K562 (cell line): ENCODE measurements around the gene EFHC1. TPM values are rescaled to one million over a fixed set of nuclear protein-coding genes. Genes with fewer than 3 reads are reported as not detected.

ENCODE experiments used
- ATAC-seq: fragments of 200-7000 bp; cut with Tn5 transposase; 3 replicates; pipeline ENCODE4 v1.9.1; 2020; ENCODE audit warnings: moderate library complexity
- BruUV-seq: library from RNA; stranded (reverse); fragments of 400-500 nt; replicated peaks from 2 replicates; lab custom pipeline; 2021; lab: Mats Ljungman, UMichigan
- CTCF ChIA-PET: fragments of 300-600 bp; formaldehyde crosslinking; extraction: SDS; loops from one replicate; lab custom pipeline; 2021; ENCODE audit warnings: low intra/inter-chr PET ratio; lab: Yijun Ruan, JAX
- POLR2A ChIA-PET: fragments of 300-600, 350-650 bp; sonication (Branson Sonifier 250); formaldehyde crosslinking; extraction: SDS; loops from one replicate; lab custom pipeline; 2021; ENCODE audit warnings: antibody characterized with exemption, inconsistent platforms; lab: Yijun Ruan, JAX
- DNase-seq, 4 experiments: peaks; one replicate each; pipeline versions ENCODE4 v3.0.0 to v3.0.0-alpha.2; 2011 to 2018; ENCODE audit warnings: low spot score in 3 of 4, mixed read lengths in 3 of 4; ENCODE audit errors: extremely low read depth in 1 of 4
- FAIRE-seq: peaks from 2 replicates; lab custom pipeline; 2011; peaks lifted over from hg19 to GRCh38; lab: Jason Lieb, UNC
- H2AFZ ChIP-seq: 2 replicates; pipeline ENCODE4 v1.6.0; 2011; ENCODE audit warnings: low read depth, low read length, control low read depth, inconsistent platforms
- H3K27ac ChIP-seq: fragments of 200-600 bp; 3 replicates; pipeline ENCODE4 v1.8.0; 2011; ENCODE audit warnings: low read depth, mild to moderate bottlenecking, control low read depth, inconsistent platforms, low read length, moderate library complexity, mixed read lengths; ENCODE audit errors: extremely low read depth
- H3K27me3 ChIP-seq, 2 experiments: fragments of 300-600 bp in 1 of 2; 2 replicates in 1 of 2; 3 replicates in 1 of 2; pipeline versions ENCODE4 v1.6.0 to v1.8.0; 2011; ENCODE audit warnings: inconsistent platforms in 2 of 2, low read length in 2 of 2, mild to moderate bottlenecking in 1 of 2, mixed read lengths in 1 of 2, moderate library complexity in 1 of 2; ENCODE audit not compliant: control insufficient read depth in 2 of 2, insufficient read depth in 2 of 2
- H3K36me3 ChIP-seq: fragments of 300-600 bp; 3 replicates; pipeline ENCODE4 v1.8.0; 2011; ENCODE audit warnings: mild to moderate bottlenecking, low read length, inconsistent platforms; ENCODE audit not compliant: control insufficient read depth, insufficient read depth
- H3K4me1 ChIP-seq, 2 experiments: fragments of 200-600 bp in 1 of 2; replicated peaks in 1 of 2; 2 replicates in 1 of 2; 3 replicates in 1 of 2; pipeline versions ENCODE4 v1.5.1 to v1.8.0; 2011; ENCODE audit warnings: inconsistent platforms in 2 of 2, low read length in 2 of 2, mild to moderate bottlenecking in 1 of 2, mixed read lengths in 1 of 2, moderate library complexity in 1 of 2; ENCODE audit not compliant: control insufficient read depth in 2 of 2, insufficient read depth in 2 of 2
- H3K4me2 ChIP-seq: 2 replicates; pipeline ENCODE4 v1.6.1; 2011; ENCODE audit warnings: low read length, control low read depth, inconsistent platforms, mixed read lengths; ENCODE audit not compliant: insufficient read depth
- H3K4me3 ChIP-seq: fragments of 200-600 bp; sonication (generic), shearing (Covaris generic); 2 replicates; pipeline ENCODE4 v1.5.1; 2016; ENCODE audit warnings: control low read depth, inconsistent platforms
- H3K79me2 ChIP-seq: fragments of 200-600 bp; 3 replicates; pipeline ENCODE4 v1.8.0; 2011; ENCODE audit warnings: low read length, inconsistent platforms; ENCODE audit not compliant: control insufficient read depth, insufficient read depth
- H3K9ac ChIP-seq, 2 experiments: 2 replicates each; pipeline versions ENCODE4 v1.6.0 to v1.6.1; 2011; ENCODE audit warnings: low read depth in 2 of 2, low read length in 2 of 2, control low read depth in 1 of 2, inconsistent platforms in 1 of 2, mild to moderate bottlenecking in 1 of 2, mixed read lengths in 1 of 2; ENCODE audit not compliant: insufficient read depth in 1 of 2
- H3K9me1 ChIP-seq: one replicate; pipeline ENCODE4 v1.6.0; 2011; ENCODE audit warnings: inconsistent platforms, mild to moderate bottlenecking, low read length, moderate library complexity; ENCODE audit not compliant: control insufficient read depth, insufficient read depth
- H3K9me3 ChIP-seq: replicated peaks from 2 replicates; pipeline ENCODE4 v1.5.1; 2011; ENCODE audit warnings: low read depth, low read length, inconsistent platforms; ENCODE audit not compliant: control insufficient read depth, insufficient read depth
- H4K20me1 ChIP-seq: replicated peaks from 2 replicates; pipeline ENCODE4 v1.6.1; 2011; ENCODE audit warnings: low read length, inconsistent platforms, mixed read lengths; ENCODE audit not compliant: control insufficient read depth, insufficient read depth
- AFF1 ChIP-seq, 2 experiments: fragments of 450-650 bp; IDR thresholded peaks; 2 replicates each; pipeline ENCODE4 v1.6.1; 2018; ENCODE audit warnings: mild to moderate bottlenecking in 2 of 2, low read depth in 1 of 2; ENCODE audit not compliant: partially characterized antibody in 2 of 2
- ARID1B ChIP-seq: fragments of 450-650 bp; IDR thresholded peaks from 2 replicates; pipeline ENCODE4 v1.6.1; 2016; ENCODE audit warnings: antibody characterized with exemption, mild to moderate bottlenecking, inconsistent platforms
- FOS ChIP-seq: IDR thresholded peaks from 3 replicates; pipeline ENCODE4 v1.6.1; 2011; ENCODE audit not compliant: insufficient read length; ENCODE audit errors: extremely low read depth
- FOXJ3 ChIP-seq: sonication (generic); formaldehyde crosslinking; IDR thresholded peaks from 2 replicates; pipeline ENCODE4 v1.4.0; 2020; ENCODE audit warnings: mild to moderate bottlenecking, missing genetic modification reagents
- NELFE ChIP-seq: IDR thresholded peaks from 2 replicates; pipeline ENCODE4 v1.6.1; 2011; ENCODE audit warnings: mild to moderate bottlenecking; ENCODE audit not compliant: insufficient read depth, insufficient read length
- RBM22 ChIP-seq: fragments of 200-400 bp; formaldehyde crosslinking; IDR thresholded peaks from 2 replicates; pipeline ENCODE4 v1.6.1; 2018; ENCODE audit warnings: low read length, low read depth; ENCODE audit not compliant: poor library complexity, severe bottlenecking
- ZBTB33 ChIP-seq: sonication (generic); formaldehyde crosslinking; IDR thresholded peaks from 2 replicates; pipeline ENCODE4 v1.8.1; 2023; ENCODE audit warnings: mild to moderate bottlenecking, missing genetic modification reagents
- ZNF395 ChIP-seq: fragments of 200-800 bp; sonication (Bioruptor generic); IDR thresholded peaks from 2 replicates; pipeline ENCODE4 v1.6.1; 2017; ENCODE audit warnings: missing genetic modification characterization, missing compliant biosample characterization
- WGBS: fragments of 100-300 bp; shearing (Covaris generic); methylation state at CpG from one replicate; pipeline ENCODE4 v1.1.6; 2016; ENCODE audit warnings: low coverage, mixed read lengths; ENCODE audit not compliant: insufficient coverage; ENCODE audit errors: missing lambda C conversion rate; 5-methylcytosine and 5-hydroxymethylcytosine counted together
- in situ Hi-C: fragments of 300-500 bp; cut with MboI; formaldehyde crosslinking; loops from 4 replicates; pipeline ENCODE4 v1.15.0; 2018; ENCODE audit warnings: inconsistent platforms, mixed read lengths
- intact Hi-C: fragments of 100-400 bp; cut with micrococcal nuclease; formaldehyde crosslinking; loops from 2 replicates; pipeline ENCODE4 v1.14.2; 2022
- polyA plus RNA-seq, 8 experiments: library from polyadenylated mRNA; depleted of rRNA in 4 of 8; stranded (reverse) in 5 of 8; unstranded in 3 of 8; fragments of >200 nt; fragmentation: Nextera tagmentation in 2 of 8; fragmentation: Illumina TruSeq in 1 of 8; extraction: Ambion mirVana in 2 of 8; extraction: Trizol in 1 of 8; gene quantifications; 2 replicates each; pipeline versions ENCODE4 v1.2.1 to v1.2.3, GENCODE V29; 2011 to 2014; ENCODE audit warnings: inconsistent platforms in 1 of 8, missing spikeins in 1 of 8
- total RNA-seq, 7 experiments: library from RNA; depleted of rRNA in 6 of 7; stranded (reverse); fragments of >200 nt in 6 of 7; fragmentation: Illumina TruSeq in 2 of 7; extraction: Trizol in 2 of 7; gene quantifications; 2 replicates each; pipeline versions ENCODE4 v1.2.1 to v1.2.3, GENCODE V29; 2011 to 2021; ENCODE audit warnings: low replicate concordance in 1 of 7
- TF ChIP-seq, protein P1 (sequence below): fragments of 250-450 bp; sonication (Bioruptor Pico); IDR thresholded peaks from 2 replicates; pipeline ENCODE4 v1.9.0; 2021; ENCODE audit warnings: mild to moderate bottlenecking, inconsistent platforms
- TF ChIP-seq, protein P2 (sequence below), 2 experiments: fragments of 250-450 bp in 1 of 2; fragments of 450-650 bp in 1 of 2; sonication (Bioruptor Pico) in 1 of 2; IDR thresholded peaks; 2 replicates each; pipeline versions ENCODE4 v1.6.1 to v1.8.0; 2016 to 2021; ENCODE audit warnings: mild to moderate bottlenecking in 2 of 2, moderate library complexity in 2 of 2, missing compliant biosample characterization in 1 of 2, missing genetic modification characterization in 1 of 2

EFHC1 gene
- total and polyA plus RNA-seq, 9 of the 15 experiments (the other 6 are each of a cell fraction or from before 2014, with no cell fraction given) = 9.5 to 31.0 (median 14.9) TPM

GRCh38 chr6:52504782-52505136 is 84.6 kb downstream of the EFHC1 start:
- H3K79me2 ChIP-seq = no peaks in the 10 kb centered on the region
- no peaks in the 10 kb centered on the region for H3K9me3 ChIP-seq
- peaks cover 33 to 52% of the 10 kb centered on the region in 2 experiments for H3K4me1 ChIP-seq
- H3K27ac ChIP-seq = peak overlapping the region; percentile 73
- no peaks in the 10 kb centered on the region for H3K27me3 ChIP-seq
- no peaks in the 10 kb centered on the region for H3K9me1 ChIP-seq
- ChIA-PET CTCF (no interaction called here), POLR2A (interaction anchor here (1.3 to 1.5 kb wide), 2 partner anchors 8 to 9 kb away, joined by 3 to 5 read pairs; no protein-coding TSS in a partner anchor)
- peak overlapping the region; percentile 77 for H2AFZ ChIP-seq
- in situ Hi-C loops = no loop called here
- peak overlapping the region; percentile 50 to 87 for H3K9ac ChIP-seq
- no TSS peak for BruUV-seq
- H4K20me1 ChIP-seq = no peaks in the 10 kb centered on the region
- DNase-seq (peak in 3 of 4 experiments; percentile 22 to 48 (median 42)), FAIRE-seq (peak; percentile 49), ATAC-seq (peak; percentile 3)
- peaks cover 62% of the 10 kb centered on the region; the same call in 2 of the 3 replicates for H3K36me3 ChIP-seq
- peak overlapping the region; percentile 61 for H3K4me2 ChIP-seq
- 49% methylated on average over 10 of the region's 10 CpGs for WGBS
- intact Hi-C loops = loop anchor here (2.0 to 5.0 kb wide), 4 partner anchors 72 to 158 kb away; partner anchors contain the start of gene TRAM2
- no peak overlapping the region for H3K4me3 ChIP-seq
- TF ChIP-seq FOS = no peak
- no peak for TF ChIP-seq FOXJ3 (CRISPR knock-in tag)
- TF ChIP-seq ARID1B = peak; percentile 61
- TF ChIP-seq ZBTB33 (CRISPR knock-in tag) = peak; percentile 38; the same call in 1 of the 2 replicates
- TF ChIP-seq, protein P1, sequence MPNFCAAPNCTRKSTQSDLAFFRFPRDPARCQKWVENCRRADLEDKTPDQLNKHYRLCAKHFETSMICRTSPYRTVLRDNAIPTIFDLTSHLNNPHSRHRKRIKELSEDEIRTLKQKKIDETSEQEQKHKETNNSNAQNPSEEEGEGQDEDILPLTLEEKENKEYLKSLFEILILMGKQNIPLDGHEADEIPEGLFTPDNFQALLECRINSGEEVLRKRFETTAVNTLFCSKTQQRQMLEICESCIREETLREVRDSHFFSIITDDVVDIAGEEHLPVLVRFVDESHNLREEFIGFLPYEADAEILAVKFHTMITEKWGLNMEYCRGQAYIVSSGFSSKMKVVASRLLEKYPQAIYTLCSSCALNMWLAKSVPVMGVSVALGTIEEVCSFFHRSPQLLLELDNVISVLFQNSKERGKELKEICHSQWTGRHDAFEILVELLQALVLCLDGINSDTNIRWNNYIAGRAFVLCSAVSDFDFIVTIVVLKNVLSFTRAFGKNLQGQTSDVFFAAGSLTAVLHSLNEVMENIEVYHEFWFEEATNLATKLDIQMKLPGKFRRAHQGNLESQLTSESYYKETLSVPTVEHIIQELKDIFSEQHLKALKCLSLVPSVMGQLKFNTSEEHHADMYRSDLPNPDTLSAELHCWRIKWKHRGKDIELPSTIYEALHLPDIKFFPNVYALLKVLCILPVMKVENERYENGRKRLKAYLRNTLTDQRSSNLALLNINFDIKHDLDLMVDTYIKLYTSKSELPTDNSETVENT (CRISPR knock-in tag) = no peak
- TF ChIP-seq RBM22 = no peak
- no peak for TF ChIP-seq AFF1 (IDR thresholded peaks at IDR 0.05; ENCODE audit: low read depth in 1 of 2, partially characterized antibody in 2 of 2)
- no peak for TF ChIP-seq NELFE
- TF ChIP-seq ZNF395 = 0 out of 2 replicates have a peak, but pooled peaks have one; percentile 2
- TF ChIP-seq, protein P2, sequence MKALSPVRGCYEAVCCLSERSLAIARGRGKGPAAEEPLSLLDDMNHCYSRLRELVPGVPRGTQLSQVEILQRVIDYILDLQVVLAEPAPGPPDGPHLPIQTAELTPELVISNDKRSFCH (CRISPR knock-in tag; IDR thresholded peaks at IDR 0.05) = no peak
- TF ChIP-seq, protein P2 (tag; IDR thresholded peaks at IDR 0.05) = no peak
